ENCODE results near the gene KCNQ2. TPM values are rescaled to one million over a fixed set of nuclear protein-coding genes. Genes with fewer than 3 reads are reported as not detected.

KCNQ2 gene
- total RNA-seq, 2 donors from 2014 or later: 0.46 to 35.6 TPM

GRCh38 chr20:63361519-63362435 lies 110.7 kb downstream of the KCNQ2 start:
- H3K36me3 ChIP-seq: no peaks in the 10 kb centered on the region
- no peak overlapping the region for H3K4me3 ChIP-seq
- DNase-seq (ENCODE audit: low spot score): no peak
- H3K4me1 ChIP-seq (replicated peaks): no peaks in the 10 kb centered on the region
- H3K9me3 ChIP-seq: no peaks in the 10 kb centered on the region
- TF ChIP-seq CTCF (IDR thresholded peaks at IDR 0.05) (no peak), POLR2AphosphoS5 (IDR thresholded peaks at IDR 0.05) (no peak), POLR2A (IDR thresholded peaks at IDR 0.05) (no peak)
- H3K27me3 ChIP-seq (replicated peaks; ENCODE audit: insufficient read depth): peaks cover 21% of the 10 kb centered on the region
- H3K27ac ChIP-seq: no peak overlapping the region
- intact Hi-C loops (cut with DNase I): no loop called here
- WGBS: 12% methylated on average over 33 of the region's 50 CpGs

DNA sequence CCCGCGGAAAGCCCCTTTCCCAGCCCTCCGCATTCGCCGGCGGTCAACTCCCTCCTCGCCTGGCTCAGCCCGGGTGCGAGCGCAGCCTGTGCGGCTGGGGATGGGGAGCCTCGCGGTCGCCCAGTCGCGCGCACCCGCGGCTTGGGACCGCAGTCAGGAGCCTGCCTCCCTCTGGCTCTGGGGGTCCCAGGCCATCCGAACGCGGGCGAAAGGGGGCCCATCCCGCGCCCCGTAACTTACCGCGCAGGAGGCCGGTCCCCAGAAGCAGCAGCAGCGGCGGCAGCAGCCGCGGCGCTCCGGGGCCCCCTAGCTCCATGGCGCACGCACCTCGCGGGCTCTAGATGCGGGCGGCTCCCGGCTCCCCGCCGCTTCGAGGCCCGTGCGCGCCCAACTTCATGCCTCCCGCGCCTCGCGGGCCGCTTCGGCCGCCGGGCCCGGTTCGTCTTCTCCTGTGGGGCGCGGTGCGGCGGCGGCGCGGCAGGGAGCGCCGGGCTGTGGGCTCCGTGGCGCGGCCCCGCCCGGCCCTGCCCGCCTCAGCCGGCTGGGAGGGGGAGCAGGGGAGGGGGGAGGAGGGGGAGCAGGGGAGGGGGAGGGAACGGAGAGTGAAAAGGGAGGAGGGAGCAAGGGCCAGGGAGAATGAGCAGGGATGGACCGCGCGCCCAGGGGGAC lies 111.5 kb downstream of the KCNQ2 start, which contains the start of gene CHRNA4:
Gene CHRNA4, minus strand, starts transcription at position 500 of the 669 bp plus-strand sequence. Its CDS starts 184 bp downstream, at position 316.
- no peak for DNase-seq (ENCODE audit: low spot score)
- TF ChIP-seq POLR2AphosphoS5 (IDR thresholded peaks at IDR 0.05) (no peak), CTCF (IDR thresholded peaks at IDR 0.05) (no peak), POLR2A (IDR thresholded peaks at IDR 0.05) (no peak)
- no peaks in the 10 kb centered on the region for H3K4me1 ChIP-seq (replicated peaks)
- no peak within 1 kb of the TSS for H3K27ac ChIP-seq
- no peaks in the 10 kb centered on the region for H3K9me3 ChIP-seq
- H3K27me3 ChIP-seq (replicated peaks; ENCODE audit: insufficient read depth): peaks cover 21% of the 10 kb centered on the region
- intact Hi-C loops (cut with DNase I): no loop called here
- H3K36me3 ChIP-seq: no peaks in the 10 kb centered on the region
- no peak within 1 kb of the TSS for H3K4me3 ChIP-seq
- WGBS: 4% methylated on average over 23 of the region's 79 CpGs

GRCh38 chr20:63359937-63360849 lies 112.3 kb downstream of the KCNQ2 start:
- H3K4me1 ChIP-seq (replicated peaks): no peaks in the 10 kb centered on the region
- TF ChIP-seq POLR2AphosphoS5 (IDR thresholded peaks at IDR 0.05) (no peak), POLR2A (IDR thresholded peaks at IDR 0.05) (no peak), CTCF (IDR thresholded peaks at IDR 0.05) (no peak)
- H3K27me3 ChIP-seq (replicated peaks; ENCODE audit: insufficient read depth): peaks cover 21% of the 10 kb centered on the region
- WGBS: 35% methylated on average over 37 of the region's 38 CpGs
- no peak overlapping the region for H3K27ac ChIP-seq
- DNase-seq (ENCODE audit: low spot score): no peak
- no peak overlapping the region for H3K4me3 ChIP-seq
- intact Hi-C loops (cut with DNase I): no loop called here
- no peaks in the 10 kb centered on the region for H3K36me3 ChIP-seq
- H3K9me3 ChIP-seq: no peaks in the 10 kb centered on the region

- no peaks in the 10 kb centered on the region for H3K4me1 ChIP-seq (replicated peaks)
- intact Hi-C loops (cut with DNase I): no loop called here
- H3K4me3 ChIP-seq: no peak overlapping the region
- 87% methylated on average over 42 of the region's 42 CpGs for WGBS
- no peaks in the 10 kb centered on the region for H3K9me3 ChIP-seq
- no peak for TF ChIP-seq POLR2A (IDR thresholded peaks at IDR 0.05)
- TF ChIP-seq POLR2AphosphoS5 (IDR thresholded peaks at IDR 0.05): no peak
- TF ChIP-seq CTCF (IDR thresholded peaks at IDR 0.05): no peak
- H3K36me3 ChIP-seq: no peaks in the 10 kb centered on the region
- DNase-seq (ENCODE audit: low spot score): no peak
- H3K27me3 ChIP-seq (replicated peaks; ENCODE audit: insufficient read depth): peaks cover 21% of the 10 kb centered on the region
- no peak overlapping the region for H3K27ac ChIP-seq
Observed at GRCh38 chr20:63359164-63359934, 113.1 kb downstream of the KCNQ2 start.

Measured in prostate gland (tissue), 2 donors.